NB4 (cell line): ENCODE data around the gene NR3C1.

Source experiments
- DNase-seq: peaks from one replicate; pipeline ENCODE4 v3.0.0; 2010; ENCODE audit warnings: low read depth
- H3K4me3 ChIP-seq: one replicate; pipeline ENCODE4 v1.5.1; 2011; ENCODE audit warnings: mild to moderate bottlenecking, low read depth, low read length, moderate library complexity
- CTCF ChIP-seq: IDR thresholded peaks from one replicate; pipeline ENCODE4 v1.5.1; 2012; ENCODE audit warnings: low read depth, low read length
- MYC ChIP-seq: IDR thresholded peaks from 2 replicates; pipeline ENCODE4 v1.6.1; 2011; ENCODE audit warnings: low read depth, low read length
- POLR2A ChIP-seq: IDR thresholded peaks from 2 replicates; pipeline ENCODE4 v1.6.1; 2011; ENCODE audit warnings: mild to moderate bottlenecking; ENCODE audit not compliant: insufficient read length; ENCODE audit errors: extremely low read depth
- TF ChIP-seq, protein P1 (sequence below): IDR thresholded peaks from 2 replicates; pipeline ENCODE4 v1.6.1; 2011; ENCODE audit warnings: low read depth, low read length

NR3C1 gene

GRCh38 chr5:143435210-143435657 is 31.7 kb upstream of the NR3C1 start:
- no peak for TF ChIP-seq POLR2A
- TF ChIP-seq, protein P1, sequence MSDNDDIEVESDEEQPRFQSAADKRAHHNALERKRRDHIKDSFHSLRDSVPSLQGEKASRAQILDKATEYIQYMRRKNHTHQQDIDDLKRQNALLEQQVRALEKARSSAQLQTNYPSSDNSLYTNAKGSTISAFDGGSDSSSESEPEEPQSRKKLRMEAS, result peak; percentile 32; the same call in 1 of the 2 replicates
- H3K4me3 ChIP-seq, result peak overlapping the region; percentile 49
- DNase-seq, result peak; percentile 93

DNA sequence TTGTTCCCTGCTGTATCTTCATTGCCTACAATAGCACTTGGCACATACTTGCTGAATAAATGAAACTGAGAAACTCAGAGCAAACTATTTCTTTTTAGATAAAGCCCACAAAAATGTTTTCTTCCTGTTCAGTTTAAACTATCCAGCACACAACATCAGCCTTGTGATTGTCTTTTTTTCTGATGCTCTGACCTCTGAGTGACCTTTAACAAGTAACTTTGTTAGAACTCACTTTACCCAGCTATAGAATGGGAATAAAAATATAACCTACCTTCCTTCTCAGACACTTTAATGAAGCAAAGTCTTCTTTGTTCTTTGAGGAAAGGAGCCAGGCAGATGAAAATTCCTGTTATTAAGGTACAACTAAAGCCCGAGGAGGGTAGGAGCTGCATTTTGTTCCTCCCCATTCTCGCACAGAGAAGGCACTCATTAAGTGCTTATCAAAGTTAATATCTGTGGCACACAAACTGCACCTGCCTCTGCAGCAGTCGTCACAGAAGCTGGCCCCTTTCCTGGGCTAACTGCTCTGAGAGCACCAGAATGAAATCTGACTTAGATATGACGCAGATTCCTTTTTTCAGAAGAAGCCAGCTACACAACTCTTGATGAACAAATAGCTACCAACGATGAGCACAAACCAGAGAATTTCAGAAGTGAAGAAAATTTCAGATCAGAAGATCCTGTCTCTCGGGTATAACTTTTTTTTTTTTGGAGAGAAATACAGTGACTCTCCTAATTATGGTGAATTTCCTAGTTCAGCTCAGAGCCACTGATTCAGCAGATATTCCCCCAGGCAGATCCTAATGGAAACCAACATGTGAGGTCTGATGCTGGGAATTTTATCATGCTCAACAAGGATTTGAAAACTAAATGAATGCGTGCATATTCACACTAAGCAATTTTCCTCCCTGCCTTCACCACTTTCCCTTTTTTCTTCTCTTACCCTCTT is 31.0 kb upstream of the NR3C1 start:
- DNase-seq, result no peak
- TF ChIP-seq POLR2A (no peak), CTCF (no peak), MYC (no peak)
- TF ChIP-seq, protein P1, result no peak
- peak overlapping the region; percentile 49 for H3K4me3 ChIP-seq

DNA sequence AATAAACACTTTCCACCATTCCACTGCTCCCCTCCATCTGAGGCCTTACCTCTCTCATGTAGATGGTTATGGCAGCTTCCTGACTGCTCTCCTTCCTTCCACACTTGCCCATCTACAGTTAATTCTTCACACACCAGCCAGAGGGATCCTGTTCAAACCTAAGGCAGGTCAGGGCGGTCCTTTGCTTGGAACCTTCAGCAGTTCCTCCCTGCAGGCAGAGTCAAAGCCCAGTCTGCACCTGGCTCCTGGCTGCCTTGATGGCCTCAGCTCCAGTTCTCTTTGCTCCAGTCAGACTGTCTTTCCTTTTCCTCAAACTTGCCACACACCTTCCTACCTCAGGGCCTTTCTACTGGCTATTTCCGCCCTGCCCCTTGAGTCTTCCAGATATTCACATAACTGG is 30.2 kb upstream of the NR3C1 start:
- H3K4me3 ChIP-seq, result no peak overlapping the region
- no peak for TF ChIP-seq CTCF
- DNase-seq, result no peak

DNA sequence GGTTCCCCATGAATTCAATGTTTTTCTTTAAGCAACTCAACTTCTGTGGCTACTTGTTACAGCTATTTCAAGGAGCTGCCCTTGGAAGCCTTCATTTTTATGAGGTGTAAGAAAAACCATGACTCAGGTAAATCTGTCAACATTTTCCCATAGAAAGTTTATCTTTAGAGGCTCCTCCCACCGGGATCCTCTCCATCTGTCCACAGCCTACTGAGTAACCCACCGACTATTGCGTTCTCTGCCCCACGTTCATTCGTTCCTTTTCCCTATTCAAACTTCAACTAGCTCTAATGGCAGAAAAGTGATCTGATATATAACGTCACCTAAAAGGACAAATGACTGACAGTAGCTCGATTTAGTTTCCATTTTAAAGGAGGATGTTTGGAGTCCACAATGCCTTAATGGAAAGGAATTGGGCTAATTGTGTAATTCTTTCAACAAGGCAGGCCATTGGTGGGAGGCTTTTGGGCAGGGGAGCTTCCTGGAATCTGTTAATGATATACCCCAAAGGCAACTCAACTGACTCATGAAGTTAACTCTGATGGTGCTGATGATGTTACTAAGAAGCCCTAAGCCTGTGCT is 29.3 kb upstream of the NR3C1 start:
- TF ChIP-seq CTCF (no peak), MYC (no peak), POLR2A (no peak)
- TF ChIP-seq, protein P1, result no peak
- DNase-seq, result no peak
- no peak overlapping the region for H3K4me3 ChIP-seq

GRCh38 chr5:143431789-143432188 is 28.3 kb upstream of the NR3C1 start:
- no peak for DNase-seq
- no peak overlapping the region for H3K4me3 ChIP-seq
- no peak for TF ChIP-seq CTCF
- TF ChIP-seq MYC, result no peak
- TF ChIP-seq, protein P1, result no peak
- no peak for TF ChIP-seq POLR2A

- TF ChIP-seq CTCF, result no peak
- TF ChIP-seq POLR2A, result no peak
- TF ChIP-seq MYC, result no peak
- TF ChIP-seq, protein P1, result no peak
- DNase-seq, result peak; percentile 72
- no peak overlapping the region for H3K4me3 ChIP-seq
Observed at GRCh38 chr5:143428738-143429420, 25.4 kb upstream of the NR3C1 start.
